ENCODE data around the gene SOS1.
"Not testable (repeated sequence)": the region's sequence is repeated elsewhere in the genome, so short reads cannot be mapped to it uniquely, and the experiment has no call there.

The SOS1 gene

GRCh38 chr2:39099310-39099869 is 21.5 kb downstream of the SOS1 start:
- no peak for DNase-seq

- no peak for DNase-seq
These were observed 25.2 kb downstream of the SOS1 start for GRCh38 chr2:39095624-39096023.

GRCh38 chr2:39094717-39095363 is 26.0 kb downstream of the SOS1 start:
- no peak for DNase-seq

GRCh38 chr2:39093218-39093898 is 27.5 kb downstream of the SOS1 start:
- DNase-seq = no peak

GRCh38 chr2:39091543-39091942 is 29.3 kb downstream of the SOS1 start:
- no peak for DNase-seq

GRCh38 chr2:39091063-39091462 is 29.8 kb downstream of the SOS1 start:
- no peak for DNase-seq

GRCh38 chr2:39080152-39080551 is 40.7 kb downstream of the SOS1 start:
- DNase-seq = no peak

GRCh38 chr2:39069890-39070465 is 50.9 kb downstream of the SOS1 start:
- no peak for DNase-seq

GRCh38 chr2:39069136-39069515 is 51.7 kb downstream of the SOS1 start:
- DNase-seq = no peak

- DNase-seq = no peak
These were observed 52.3 kb downstream of the SOS1 start for GRCh38 chr2:39068299-39069135.

GRCh38 chr2:39065616-39066015 is 55.2 kb downstream of the SOS1 start:
- no peak for DNase-seq

- DNase-seq = no peak
These were observed 58.5 kb downstream of the SOS1 start for GRCh38 chr2:39062320-39062719.

- DNase-seq = no peak
These were observed 59.6 kb downstream of the SOS1 start for GRCh38 chr2:39061280-39061679.

GRCh38 chr2:39059366-39059952 is 61.4 kb downstream of the SOS1 start:
- DNase-seq = peak; percentile 20

GRCh38 chr2:39058101-39058500 is 62.8 kb downstream of the SOS1 start:
- DNase-seq = no peak

- DNase-seq = not testable (repeated sequence)
These were observed 68.2 kb downstream of the SOS1 start for GRCh38 chr2:39052665-39053064.

GRCh38 chr2:39050109-39050508 is 70.7 kb downstream of the SOS1 start:
- DNase-seq = no peak

GRCh38 chr2:39039072-39039471 is 81.8 kb downstream of the SOS1 start:
- no peak for DNase-seq

- DNase-seq = no peak
These were observed 86.9 kb downstream of the SOS1 start for GRCh38 chr2:39033980-39034379.

GRCh38 chr2:39027421-39027820 is 93.4 kb downstream of the SOS1 start:
- DNase-seq = no peak

GRCh38 chr2:39024833-39025232 is 96.0 kb downstream of the SOS1 start:
- no peak for DNase-seq

- no peak for DNase-seq
These were observed 97.2 kb downstream of the SOS1 start for GRCh38 chr2:39023649-39024048.

Measured in NCI-H1105 (cell line).